ACC112 (cell line): ENCODE data around the gene NINL.
"Not testable (repeated sequence)": the region's sequence is repeated elsewhere in the genome, so short reads cannot be mapped to it uniquely, and the experiment has no call there.

Experiments used
- H2AFZ ChIP-seq: fragments of 200-600 bp; sonication (generic); one replicate; pipeline ENCODE4 v1.6.0; 2017; ENCODE audit warnings: antibody characterized with exemption, low read length; ENCODE audit not compliant: unreplicated experiment
- H3K27ac ChIP-seq: fragments of 200-600 bp; sonication (generic); 2 replicates; pipeline ENCODE4 v1.5.1; 2014; ENCODE audit warnings: low read depth, mild to moderate bottlenecking, antibody characterized with exemption, low read length, moderate library complexity
- H3K27me3 ChIP-seq: fragments of 200-600 bp; sonication (generic); 2 replicates; pipeline ENCODE4 v1.6.1; 2014; ENCODE audit warnings: mild to moderate bottlenecking, antibody characterized with exemption, low read length, moderate library complexity, mixed read lengths; ENCODE audit not compliant: insufficient read depth
- H3K36me3 ChIP-seq: fragments of 200-600 bp; sonication (generic); 2 replicates; pipeline ENCODE4 v1.6.1; 2016; ENCODE audit warnings: mild to moderate bottlenecking, antibody characterized with exemption, low read length, moderate library complexity, mixed read lengths; ENCODE audit not compliant: insufficient read depth
- H3K4me1 ChIP-seq: fragments of 200-600 bp; sonication (generic); one replicate; pipeline ENCODE4 v1.6.1; 2016; ENCODE audit warnings: low read length, mixed read lengths; ENCODE audit not compliant: insufficient read depth, unreplicated experiment, control insufficient read depth
- H3K4me3 ChIP-seq: fragments of 200-600 bp; sonication (generic); 2 replicates; pipeline ENCODE4 v1.5.1; 2014; ENCODE audit warnings: mild to moderate bottlenecking, low read depth, low read length
- H3K79me2 ChIP-seq: fragments of 200-600 bp; sonication (generic); one replicate; pipeline ENCODE4 v1.6.0; 2016; ENCODE audit warnings: low read length; ENCODE audit not compliant: control insufficient read depth, unreplicated experiment, insufficient read depth

Gene NINL

GRCh38 chr20:25571817-25572216 is 13.5 kb downstream of the NINL start:
- Histone ChIP-seq H3K79me2 (peaks cover 16% of the 10 kb centered on the region), H3K27ac (no peak overlapping the region), H2AFZ (no peak overlapping the region), H3K36me3 (no peaks in the 10 kb centered on the region), H3K27me3 (no peaks in the 10 kb centered on the region), H3K4me3 (no peak overlapping the region), H3K4me1 (peaks cover 22% of the 10 kb centered on the region)

GRCh38 chr20:25571240-25571639 is 14.1 kb downstream of the NINL start:
- no peak overlapping the region for H3K4me3 ChIP-seq
- H3K36me3 ChIP-seq = no peaks in the 10 kb centered on the region
- peaks cover 22% of the 10 kb centered on the region for H3K4me1 ChIP-seq
- no peak overlapping the region for H2AFZ ChIP-seq
- H3K27ac ChIP-seq = no peak overlapping the region
- no peaks in the 10 kb centered on the region for H3K27me3 ChIP-seq
- H3K79me2 ChIP-seq = peaks cover 18% of the 10 kb centered on the region

GRCh38 chr20:25570148-25570530 is 15.2 kb downstream of the NINL start:
- no peak overlapping the region for H2AFZ ChIP-seq
- no peaks in the 10 kb centered on the region for H3K27me3 ChIP-seq
- no peak overlapping the region for H3K4me3 ChIP-seq
- H3K36me3 ChIP-seq = no peaks in the 10 kb centered on the region
- no peak overlapping the region for H3K27ac ChIP-seq
- peaks cover 28% of the 10 kb centered on the region for H3K79me2 ChIP-seq
- H3K4me1 ChIP-seq = peaks cover 22% of the 10 kb centered on the region

- no peak overlapping the region for H2AFZ ChIP-seq
- H3K27ac ChIP-seq = no peak overlapping the region
- H3K4me1 ChIP-seq = peaks cover 5% of the 10 kb centered on the region
- no peaks in the 10 kb centered on the region for H3K27me3 ChIP-seq
- H3K79me2 ChIP-seq = peaks cover 29% of the 10 kb centered on the region
- H3K4me3 ChIP-seq = no peak overlapping the region
- 0 out of 2 replicates have a peak, but pooled peaks cover 4% of the 10 kb centered on the region for H3K36me3 ChIP-seq
These were observed 18.0 kb downstream of the NINL start for GRCh38 chr20:25567286-25567685.

- Histone ChIP-seq H3K36me3 (0 out of 2 replicates have a peak, but pooled peaks cover 4% of the 10 kb centered on the region), H3K27ac (no peak overlapping the region), H3K79me2 (peaks cover 24% of the 10 kb centered on the region), H3K4me3 (no peak overlapping the region), H3K27me3 (no peaks in the 10 kb centered on the region), H2AFZ (no peak overlapping the region), H3K4me1 (no peaks in the 10 kb centered on the region)
These were observed 18.5 kb downstream of the NINL start for GRCh38 chr20:25566821-25567220.

- H3K27me3 ChIP-seq = no peaks in the 10 kb centered on the region
- peaks cover 20% of the 10 kb centered on the region for H3K79me2 ChIP-seq
- H3K27ac ChIP-seq = no peak overlapping the region
- no peaks in the 10 kb centered on the region for H3K4me1 ChIP-seq
- H2AFZ ChIP-seq = no peak overlapping the region
- H3K36me3 ChIP-seq = 0 out of 2 replicates have a peak, but pooled peaks cover 4% of the 10 kb centered on the region
- no peak overlapping the region for H3K4me3 ChIP-seq
These were observed 19.7 kb downstream of the NINL start for GRCh38 chr20:25565578-25566157.

- H2AFZ ChIP-seq = no peak overlapping the region
- peaks cover 20% of the 10 kb centered on the region for H3K79me2 ChIP-seq
- no peak overlapping the region for H3K4me3 ChIP-seq
- 0 out of 2 replicates have a peak, but pooled peaks cover 4% of the 10 kb centered on the region for H3K36me3 ChIP-seq
- no peaks in the 10 kb centered on the region for H3K4me1 ChIP-seq
- no peak overlapping the region for H3K27ac ChIP-seq
- no peaks in the 10 kb centered on the region for H3K27me3 ChIP-seq
These were observed 21.5 kb downstream of the NINL start for GRCh38 chr20:25563876-25564275.

- Histone ChIP-seq H3K4me3 (no peak overlapping the region), H3K36me3 (0 out of 2 replicates have a peak, but pooled peaks cover 4% of the 10 kb centered on the region), H3K27me3 (no peaks in the 10 kb centered on the region), H3K79me2 (peaks cover 18% of the 10 kb centered on the region), H3K4me1 (no peaks in the 10 kb centered on the region), H3K27ac (no peak overlapping the region), H2AFZ (no peak overlapping the region)
These were observed 22.0 kb downstream of the NINL start for GRCh38 chr20:25563362-25563761.

GRCh38 chr20:25561771-25562170 is 23.6 kb downstream of the NINL start:
- H3K27ac ChIP-seq, H3K27me3 ChIP-seq, H3K4me1 ChIP-seq, H2AFZ ChIP-seq, H3K36me3 ChIP-seq, H3K4me3 ChIP-seq: not testable (repeated sequence)
- peaks cover 18% of the 10 kb centered on the region for H3K79me2 ChIP-seq

- Histone ChIP-seq H3K79me2 (no peaks in the 10 kb centered on the region), H3K36me3 (no peaks in the 10 kb centered on the region), H3K4me1 (peaks cover 28% of the 10 kb centered on the region), H3K27ac (no peak overlapping the region), H3K4me3 (no peak overlapping the region), H3K27me3 (no peaks in the 10 kb centered on the region), H2AFZ (no peak overlapping the region)
These were observed 31.5 kb downstream of the NINL start for GRCh38 chr20:25553819-25554296.

- Histone ChIP-seq H3K4me1 (peaks cover 28% of the 10 kb centered on the region), H3K4me3 (no peak overlapping the region), H3K79me2 (no peaks in the 10 kb centered on the region), H2AFZ (no peak overlapping the region), H3K36me3 (no peaks in the 10 kb centered on the region), H3K27me3 (no peaks in the 10 kb centered on the region), H3K27ac (no peak overlapping the region)
These were observed 32.4 kb downstream of the NINL start for GRCh38 chr20:25552977-25553376.
